GM19397 (cell line): ENCODE results near the gene CDH23.

Experiments
- ATAC-seq: cut with Tn5 transposase; IDR thresholded peaks from one replicate; pipeline ENCODE4 v1.9.1; 2021; ENCODE audit warnings: mild to moderate bottlenecking, moderate library complexity; ENCODE audit not compliant: unreplicated experiment

Gene CDH23

DNA sequence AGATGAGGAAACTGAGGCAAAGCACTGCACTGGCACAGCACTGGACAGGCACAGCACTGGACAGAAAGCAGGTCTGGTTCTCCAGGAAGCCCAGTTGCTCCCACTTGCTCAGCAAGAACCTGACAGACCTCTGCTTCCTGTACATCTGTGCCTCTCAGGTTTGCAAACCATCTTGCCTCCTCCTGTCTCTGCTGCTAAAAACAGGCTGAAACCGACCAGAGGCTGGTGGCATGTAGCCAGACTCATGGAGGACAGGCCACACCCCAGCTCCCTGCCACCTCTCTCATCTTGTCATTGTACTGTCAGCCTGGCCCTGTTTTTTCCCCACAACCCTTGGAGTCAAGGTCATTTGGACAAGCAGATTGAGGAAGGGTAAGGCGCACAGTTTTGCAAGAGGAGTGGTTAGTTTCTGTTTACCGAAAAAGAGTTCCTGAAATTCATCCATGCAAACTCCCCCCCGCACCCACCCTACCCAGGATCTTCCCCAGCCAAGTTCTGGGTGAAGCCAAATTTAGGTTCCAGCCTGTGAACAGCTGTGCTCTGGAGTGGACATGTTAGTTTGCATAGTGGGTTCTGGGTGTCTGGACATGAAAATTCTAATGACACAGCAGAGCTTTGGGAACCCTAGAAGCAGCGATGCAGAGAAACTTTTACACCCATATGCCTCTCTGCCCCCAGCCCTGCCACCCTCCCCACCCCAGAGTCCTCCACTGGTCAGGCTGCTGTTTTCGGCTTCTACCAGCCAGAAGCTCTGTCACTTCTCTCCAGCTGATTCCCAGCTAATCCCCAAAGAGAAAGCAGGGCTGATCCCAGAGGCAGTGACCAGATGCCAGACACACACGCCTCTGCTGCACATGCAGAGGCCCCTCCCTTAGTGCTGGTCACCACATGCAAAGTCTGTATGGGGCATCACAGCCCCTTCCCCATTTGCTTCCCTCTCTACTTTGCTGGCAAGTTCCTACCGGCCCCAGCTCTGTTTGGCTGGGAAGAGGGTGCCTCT is 331.3 kb downstream of the CDH23 start:
- ATAC-seq: peak; percentile 63

DNA sequence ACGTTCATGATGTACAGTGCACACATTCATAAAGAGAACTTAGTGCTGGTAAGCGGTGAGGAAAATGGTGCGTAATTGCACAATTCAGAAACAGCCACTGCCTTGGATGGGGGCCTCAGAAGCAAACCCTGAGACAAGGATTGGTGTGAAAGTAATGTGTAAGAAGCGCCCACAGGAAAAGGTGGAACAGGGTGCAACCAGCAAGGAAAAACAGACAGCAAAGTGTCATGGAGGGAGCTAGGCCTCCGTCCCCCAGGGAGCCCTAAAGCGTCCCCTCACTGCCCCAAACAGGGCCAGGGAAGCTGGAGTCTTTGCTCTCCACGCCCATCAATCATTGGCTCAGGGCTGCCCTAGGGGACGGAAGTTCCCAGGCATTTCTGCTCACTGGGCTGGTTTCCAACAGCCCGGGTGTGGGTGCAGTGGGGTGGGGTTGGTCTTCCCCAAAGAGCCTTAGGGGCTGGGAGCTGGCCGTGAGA is 332.5 kb downstream of the CDH23 start:
- ATAC-seq: no peak

DNA sequence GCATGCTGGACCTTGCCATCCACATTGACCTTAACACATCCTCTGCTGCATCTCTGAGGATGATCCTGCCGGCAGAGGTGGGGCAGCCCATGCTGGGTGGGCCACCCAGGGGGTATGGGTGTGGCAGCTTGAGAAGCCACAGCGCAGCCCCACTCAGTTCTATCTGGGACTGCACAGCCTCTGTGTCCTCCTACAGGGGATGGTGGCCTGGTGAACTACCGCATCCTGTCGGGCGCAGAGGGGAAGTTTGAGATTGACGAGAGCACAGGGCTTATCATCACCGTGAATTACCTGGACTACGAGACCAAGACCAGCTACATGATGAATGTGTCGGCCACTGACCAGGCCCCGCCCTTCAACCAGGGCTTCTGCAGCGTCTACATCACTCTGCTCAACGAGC is 335.1 kb downstream of the CDH23 start:
- no peak for ATAC-seq

DNA sequence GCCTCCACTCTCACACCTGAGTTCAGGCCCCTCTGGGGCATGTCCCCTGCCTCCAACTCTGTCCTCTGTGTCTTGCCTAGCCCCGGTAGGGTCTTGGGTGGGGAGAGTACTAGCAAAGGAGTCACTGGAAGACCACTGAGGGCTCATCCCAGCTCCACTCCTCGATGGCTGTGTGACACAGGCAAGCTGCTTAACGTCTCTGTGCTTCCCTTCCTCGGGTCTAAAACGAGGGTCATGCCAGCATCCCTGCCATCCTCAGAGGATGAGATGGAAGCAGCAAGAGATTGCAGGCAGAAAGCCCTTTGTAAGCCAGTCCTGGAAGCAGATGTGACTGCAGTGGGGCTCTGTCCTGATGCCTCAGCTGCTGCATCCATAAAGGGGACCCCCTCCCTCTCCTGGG is 338.1 kb downstream of the CDH23 start:
- no peak for ATAC-seq

DNA sequence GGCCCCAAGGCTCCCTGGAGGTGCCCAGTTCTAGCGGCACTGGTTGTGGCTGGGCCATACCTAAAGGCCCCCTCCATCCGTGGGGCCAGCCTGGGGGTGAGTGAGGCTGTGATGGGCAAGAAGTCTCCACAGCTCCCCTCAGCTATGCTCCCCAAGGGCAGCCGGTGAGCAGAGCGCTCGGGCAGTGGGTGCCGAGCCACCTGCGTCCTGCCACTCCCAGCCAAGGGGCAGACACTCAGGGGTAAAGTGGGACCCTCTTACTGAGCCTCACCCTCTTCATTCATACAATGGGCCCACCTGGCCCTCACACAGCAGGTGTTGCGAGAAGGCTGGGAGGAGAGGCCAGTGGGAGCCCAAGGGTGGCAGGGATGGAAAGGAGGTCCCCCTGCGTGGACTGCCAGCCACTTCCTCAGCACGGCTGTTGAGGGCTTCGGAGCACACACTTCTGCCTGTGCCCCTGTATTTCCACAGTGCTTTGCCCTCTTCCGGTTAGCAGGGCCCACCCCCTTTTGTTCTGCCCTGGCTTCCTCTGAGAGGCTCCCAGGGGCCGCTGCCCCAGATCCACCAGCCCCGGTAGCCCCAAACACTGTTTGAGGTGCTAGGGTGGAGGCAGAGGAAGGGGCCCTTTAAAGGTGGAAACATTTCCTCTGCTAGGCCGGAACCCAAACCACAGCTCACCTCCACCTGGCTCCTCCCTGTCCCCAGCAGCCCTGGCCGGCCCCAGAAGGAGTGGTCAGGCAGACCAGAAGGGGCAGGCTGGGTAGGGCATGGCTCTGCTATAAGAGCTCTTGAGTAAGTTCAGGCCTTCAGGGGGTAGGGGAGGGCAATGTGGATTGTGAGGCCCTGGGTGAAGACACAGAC is 339.2 kb downstream of the CDH23 start:
- no peak for ATAC-seq

DNA sequence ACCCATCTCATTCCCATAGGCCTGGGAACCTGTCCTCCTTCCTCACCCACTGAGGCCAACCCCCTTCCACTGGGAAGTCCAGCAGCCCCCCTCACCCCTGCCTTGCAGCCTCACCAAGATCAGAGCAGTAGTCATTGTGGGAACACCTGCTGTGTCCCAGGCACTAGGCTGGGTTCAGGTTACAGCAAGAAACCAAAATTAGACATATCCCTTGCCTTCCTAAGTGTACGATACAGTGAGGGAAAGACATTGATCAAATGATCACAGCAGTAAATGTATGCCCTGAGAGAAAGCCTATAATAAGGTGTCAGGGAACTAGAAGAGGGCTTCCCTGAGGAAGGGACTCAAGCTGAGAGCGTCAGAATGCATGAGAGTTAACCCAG is 339.8 kb downstream of the CDH23 start:
- ATAC-seq: no peak

DNA sequence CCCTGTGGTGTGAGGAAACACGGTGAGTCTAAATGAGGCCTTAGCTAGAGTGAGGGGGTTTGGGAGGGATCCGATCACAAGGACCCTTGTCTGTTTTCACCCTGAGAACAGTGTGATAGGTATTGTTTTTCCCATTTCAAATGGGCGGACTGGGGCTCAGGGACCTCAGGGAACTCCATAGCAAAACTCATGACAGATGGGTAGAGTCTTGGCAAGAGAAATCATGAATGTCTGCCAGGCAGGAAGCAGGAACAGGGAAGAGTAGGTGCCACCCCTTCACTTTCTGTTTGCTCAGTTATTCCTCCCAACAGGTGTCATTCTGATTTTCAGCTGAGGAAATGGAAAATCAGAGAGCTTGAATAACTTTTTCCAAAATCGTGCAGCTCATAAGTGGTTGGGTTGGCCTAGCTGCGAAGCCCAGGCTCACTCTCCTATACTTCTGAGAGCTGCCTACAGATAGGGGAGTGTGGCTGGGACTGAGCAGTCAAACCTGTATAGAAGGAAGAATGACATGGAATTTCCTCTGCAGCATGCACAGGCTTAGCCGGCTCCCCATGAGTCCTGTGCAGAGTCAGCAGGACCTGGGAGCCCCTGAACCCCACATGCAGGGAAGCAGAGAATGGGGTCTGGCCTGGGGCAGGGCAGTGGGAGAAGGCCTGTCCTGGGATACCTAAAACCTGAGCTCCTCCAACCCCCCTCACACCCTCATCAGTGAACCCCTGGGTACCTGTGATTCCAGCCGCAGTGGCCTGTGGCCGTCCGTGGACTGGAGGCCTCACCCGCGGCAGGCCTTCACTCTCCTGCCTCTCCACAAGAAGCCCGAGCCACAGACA is 340.5 kb downstream of the CDH23 start:
- ATAC-seq: no peak

DNA sequence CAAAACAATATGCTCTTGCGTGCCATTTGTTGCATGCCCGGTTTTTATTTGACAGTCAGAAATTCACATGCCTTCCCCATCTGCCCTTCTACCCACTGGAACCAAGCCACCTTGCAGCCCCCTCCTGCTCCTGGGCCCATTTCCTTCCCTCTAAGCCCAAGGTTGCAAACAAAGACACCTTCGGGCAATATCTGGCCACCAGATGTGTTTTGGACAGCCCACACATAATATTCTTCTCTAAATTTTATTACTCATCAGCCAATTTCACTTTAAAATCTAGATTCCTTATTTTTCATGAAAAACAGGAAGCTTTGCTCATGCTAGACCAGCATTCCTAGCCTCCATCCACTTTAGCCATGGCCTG is 341.1 kb downstream of the CDH23 start:
- no peak for ATAC-seq

DNA sequence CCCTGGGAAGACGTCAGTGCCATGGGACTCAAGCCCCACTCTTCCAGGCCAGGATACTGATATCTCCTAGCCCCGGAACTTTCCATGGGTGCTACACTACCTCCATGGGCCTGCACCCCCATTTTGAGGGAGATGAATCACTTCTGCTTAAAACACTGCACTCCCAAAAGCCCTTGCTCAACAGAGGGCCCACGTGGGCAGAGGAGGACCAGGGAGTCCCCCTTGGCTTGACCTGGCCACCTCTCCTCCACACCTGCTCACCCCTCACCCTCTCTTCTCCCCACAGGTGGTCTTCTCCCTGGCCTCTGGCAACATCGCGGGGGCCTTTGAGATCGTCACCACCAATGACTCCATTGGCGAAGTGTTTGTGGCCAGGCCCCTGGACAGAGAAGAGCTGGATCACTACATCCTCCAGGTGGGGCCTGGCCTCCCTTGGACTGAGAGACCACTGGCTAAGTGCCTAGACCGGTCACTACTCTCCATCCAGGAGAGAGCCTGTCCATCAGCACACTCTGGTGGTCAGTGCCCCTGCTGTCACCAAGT is 342.7 kb downstream of the CDH23 start:
- ATAC-seq: no peak

DNA sequence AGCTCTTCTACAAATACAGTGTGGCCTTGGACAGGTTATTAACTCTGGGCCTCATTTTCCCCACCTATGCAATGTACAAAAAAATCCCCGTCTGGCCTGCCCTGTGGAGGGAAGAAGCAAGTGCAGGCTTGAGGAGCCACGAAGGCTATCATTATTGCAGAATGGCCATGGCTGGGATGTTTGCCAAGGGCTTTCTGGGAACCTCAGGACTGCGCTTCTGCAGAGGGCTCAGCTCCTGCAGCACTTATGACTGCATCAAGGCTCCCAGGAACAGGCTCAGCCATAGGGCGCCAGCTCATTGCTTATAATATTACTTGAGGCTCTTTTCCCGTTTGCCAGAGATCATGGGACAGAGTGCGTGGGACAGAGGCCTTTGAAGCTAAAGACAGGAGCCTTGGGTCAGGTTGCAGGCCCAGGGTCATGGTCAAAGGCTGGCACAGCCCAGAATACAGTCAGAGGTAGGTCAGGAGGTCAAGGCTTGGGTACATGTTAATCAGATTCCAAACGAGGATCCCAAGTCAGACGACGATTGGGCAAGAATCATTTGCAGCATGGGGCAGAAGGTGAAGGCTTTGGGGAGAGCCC is 343.4 kb downstream of the CDH23 start:
- no peak for ATAC-seq

DNA sequence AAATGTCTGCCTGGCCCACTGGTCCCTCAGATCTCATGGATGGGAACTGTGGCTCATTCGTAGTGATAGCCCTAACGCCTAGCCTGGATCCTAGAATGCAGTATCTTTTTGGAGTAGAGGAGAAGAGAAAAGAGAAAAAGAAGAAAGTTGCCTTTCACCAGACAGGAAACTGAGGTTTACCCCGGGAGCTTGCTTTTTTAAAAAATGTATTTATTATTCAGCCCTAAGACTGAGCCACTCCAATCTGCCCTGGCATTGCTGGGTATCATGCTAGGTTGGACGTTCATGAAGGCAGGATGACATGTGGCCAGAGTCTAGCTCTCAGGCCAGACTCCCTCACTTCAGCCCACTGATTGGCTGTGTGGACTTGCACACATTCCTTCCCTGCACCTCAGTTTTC is 344.3 kb downstream of the CDH23 start:
- no peak for ATAC-seq

DNA sequence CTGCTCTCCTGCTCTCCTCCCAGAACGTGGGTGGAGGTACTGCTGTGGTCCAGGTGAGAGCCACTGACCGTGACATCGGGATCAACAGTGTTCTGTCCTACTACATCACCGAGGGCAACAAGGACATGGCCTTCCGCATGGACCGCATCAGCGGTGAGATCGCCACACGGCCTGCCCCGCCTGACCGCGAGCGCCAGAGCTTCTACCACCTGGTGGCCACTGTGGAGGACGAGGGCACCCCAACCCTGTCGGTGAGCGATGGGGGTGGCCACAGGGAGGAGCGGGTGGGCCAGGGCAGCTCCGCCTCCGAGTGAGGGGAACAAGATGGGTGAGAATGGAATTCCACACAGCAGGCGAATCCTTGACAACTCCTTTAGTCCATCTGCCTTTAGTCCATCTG is 345.0 kb downstream of the CDH23 start:
- ATAC-seq: no peak

DNA sequence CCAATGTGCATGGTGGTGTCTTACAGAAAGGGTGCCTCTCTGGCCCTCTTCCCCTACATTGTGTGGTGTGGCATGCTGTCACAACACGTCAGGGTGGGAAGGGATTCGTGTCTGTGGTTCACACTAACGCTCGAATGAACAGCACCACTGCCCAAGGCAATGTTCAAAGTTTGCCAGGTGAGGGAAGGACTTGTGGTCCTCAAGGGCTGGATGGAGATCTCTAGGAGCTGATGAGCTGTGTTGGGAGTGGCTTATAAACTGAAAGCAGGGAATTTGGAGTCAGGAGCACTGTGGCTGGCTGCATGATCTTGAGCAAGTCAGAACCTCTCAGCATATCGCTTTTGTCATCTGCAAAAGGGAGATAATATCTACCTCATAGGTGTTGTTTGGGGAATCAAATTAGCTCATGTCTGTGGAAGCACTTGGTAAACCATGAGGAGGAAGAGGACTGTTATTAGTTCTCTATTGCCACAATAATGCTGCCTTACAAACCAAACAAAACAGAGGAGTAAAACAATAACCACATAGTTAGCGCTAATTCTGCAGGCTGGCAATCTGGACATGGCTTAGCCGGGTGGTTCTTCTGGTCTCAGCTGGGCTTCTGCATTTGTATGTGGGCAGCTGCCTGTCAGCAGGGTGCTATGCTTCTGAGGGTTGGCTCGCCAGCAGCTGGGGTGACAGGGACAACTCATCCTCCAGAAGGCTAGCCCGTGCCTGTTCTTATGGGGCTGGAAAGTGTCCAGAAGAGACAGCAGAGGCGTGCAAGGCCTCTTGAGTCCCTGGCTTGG is 345.8 kb downstream of the CDH23 start:
- ATAC-seq: no peak

DNA sequence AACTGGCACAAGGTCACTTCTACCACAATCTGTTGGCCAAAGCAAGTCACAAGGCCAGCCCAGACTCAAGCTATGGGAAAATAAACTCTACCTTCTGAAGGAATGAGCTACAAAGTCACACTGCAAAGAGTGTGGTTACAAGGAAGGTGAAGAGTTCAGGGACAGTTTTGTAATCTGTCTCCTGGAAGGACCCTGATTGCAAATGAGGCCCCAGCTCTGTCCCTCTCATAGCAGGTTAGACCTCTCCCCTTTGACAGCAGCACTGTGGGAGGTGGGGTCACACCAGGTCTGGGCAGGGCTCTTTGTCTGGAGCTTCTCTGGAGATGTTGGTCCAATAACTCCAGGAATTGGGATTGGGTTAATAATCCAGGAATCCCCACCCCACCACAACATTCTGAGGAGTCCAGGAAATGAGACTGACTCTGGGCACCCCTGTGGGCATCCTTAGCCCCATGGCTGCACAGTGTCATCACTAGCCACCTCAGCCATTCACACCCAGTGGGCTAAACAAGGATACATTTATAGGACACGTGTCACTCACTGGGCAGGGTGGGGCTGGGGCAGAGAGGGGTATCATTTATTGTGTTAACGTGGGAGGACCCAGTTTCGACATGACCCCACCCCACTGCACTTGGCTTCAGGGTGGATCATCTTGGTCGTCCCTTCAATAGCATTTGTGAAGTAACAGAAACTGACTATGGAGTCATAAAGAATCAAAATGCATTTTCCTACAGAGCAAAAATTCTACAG is 346.5 kb downstream of the CDH23 start:
- no peak for ATAC-seq

DNA sequence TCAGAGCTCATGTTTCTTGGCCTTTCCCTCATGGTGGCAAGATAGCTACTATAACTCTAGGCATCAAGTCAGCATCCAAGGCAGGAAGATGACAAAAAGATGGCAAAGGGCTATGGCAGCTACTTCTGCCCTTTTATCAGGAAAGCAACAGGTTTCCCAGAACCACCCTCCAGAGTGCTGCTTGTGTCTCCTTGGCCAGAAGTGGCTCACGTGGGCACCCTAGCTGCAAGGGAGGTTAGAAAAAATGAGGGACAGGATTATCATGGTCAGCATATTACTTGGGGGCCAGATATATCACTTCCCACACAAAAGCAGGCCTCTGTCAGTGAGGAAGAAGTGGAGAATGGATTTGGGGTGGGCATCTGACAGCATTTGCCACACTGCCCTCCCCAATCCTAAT is 347.1 kb downstream of the CDH23 start:
- ATAC-seq: no peak

DNA sequence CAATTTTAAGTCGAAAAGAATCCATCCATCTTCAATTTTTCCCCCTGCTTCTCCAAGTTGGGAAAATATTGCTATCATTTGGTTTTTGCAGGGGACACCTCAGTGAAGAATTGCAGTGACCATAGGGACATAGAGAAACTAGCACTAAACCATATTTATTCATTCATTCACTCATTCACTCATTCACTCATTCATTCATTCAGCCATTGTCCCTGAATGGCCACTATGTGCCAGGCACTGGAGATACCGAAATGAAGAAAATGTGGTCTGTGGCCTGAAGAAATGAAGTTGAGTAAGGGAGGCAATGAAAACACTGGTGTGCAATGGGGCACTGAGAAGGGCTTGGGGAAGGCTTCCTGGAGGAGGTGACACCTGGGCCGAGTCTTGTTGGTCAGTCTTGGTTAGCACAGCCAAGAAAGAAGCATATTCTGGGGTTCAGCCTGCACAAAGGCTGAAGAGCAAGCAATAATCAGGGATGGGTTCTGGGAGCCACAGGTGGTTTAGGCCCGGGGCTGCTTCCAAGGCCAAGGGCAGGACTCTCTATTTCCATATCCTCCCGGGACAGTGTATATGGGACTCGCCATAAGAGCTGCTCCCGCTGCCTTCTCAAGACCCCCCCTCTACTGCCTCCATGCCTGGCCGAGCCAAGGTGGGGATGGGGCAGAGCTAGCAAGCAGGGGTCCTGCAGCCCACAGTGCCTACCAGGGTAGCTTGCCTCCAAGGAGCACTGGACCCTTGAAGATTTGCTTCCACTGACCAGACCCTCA is 348.4 kb downstream of the CDH23 start:
- ATAC-seq: no peak

DNA sequence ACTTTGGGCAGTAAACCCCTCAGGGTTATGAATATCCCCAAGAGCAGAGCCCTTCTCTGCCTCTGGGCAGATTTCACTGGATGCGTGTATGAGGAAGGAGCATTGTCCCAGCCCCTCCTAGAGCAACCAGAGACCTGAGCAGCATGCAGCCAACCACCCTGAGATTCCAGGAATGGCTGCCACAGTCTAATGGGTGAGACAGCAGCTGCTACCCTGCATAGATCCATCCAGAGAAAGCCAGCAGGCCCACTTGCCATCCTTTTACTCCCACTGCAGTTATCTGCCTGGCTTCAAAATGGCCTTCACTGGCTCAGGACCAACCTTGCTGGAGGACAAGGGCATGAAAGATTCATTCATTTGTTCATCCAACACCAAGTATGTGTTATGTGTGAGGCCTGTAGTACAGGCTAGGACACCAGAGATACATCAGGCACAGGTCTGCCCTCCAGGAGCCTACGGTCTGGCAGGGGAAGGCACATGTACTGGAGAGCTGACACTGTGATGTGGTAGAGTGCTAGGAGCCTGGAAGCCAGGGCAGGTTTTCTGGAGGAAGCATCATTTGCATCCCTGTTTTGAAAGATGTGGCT is 349.0 kb downstream of the CDH23 start:
- ATAC-seq: no peak
